PC-9 (cell line): ENCODE results near the gene CROCC2. TPM values are rescaled to one million over a fixed set of nuclear protein-coding genes. Genes with fewer than 3 reads are reported as not detected.

Experiments used
- BruUV-seq: library from RNA; stranded (reverse); fragments of 400-500 nt; replicated peaks from 2 replicates; lab custom pipeline; 2021; lab: Mats Ljungman, UMichigan
- CTCF ChIA-PET: fragments of 300-600 bp; sonication (Branson Sonifier 250); formaldehyde crosslinking; loops from one replicate; lab custom pipeline; 2022; ENCODE audit warnings: antibody characterized with exemption; lab: Charles Lee
- POLR2A ChIA-PET: fragments of 300-600 bp; sonication (Branson Sonifier 250); formaldehyde crosslinking; loops from one replicate; lab custom pipeline; 2022; ENCODE audit warnings: antibody characterized with exemption; ENCODE audit not compliant: unreplicated experiment; lab: Charles Lee
- DNase-seq, 2 experiments: peaks; one replicate each; pipeline versions ENCODE4 v3.0.0 to v3.0.0-alpha.2; 2015 to 2022; ENCODE audit warnings: mixed read lengths in 1 of 2
- H2AFZ ChIP-seq: fragments of 200-600 bp; sonication (generic); 2 replicates; pipeline ENCODE4 v1.8.1; 2017; ENCODE audit warnings: antibody characterized with exemption
- H3F3A ChIP-seq: fragments of 200-600 bp; sonication (generic); 2 replicates; pipeline ENCODE4 v1.8.1; 2017; ENCODE audit warnings: antibody characterized with exemption, mild to moderate bottlenecking, low read depth; ENCODE audit not compliant: insufficient read depth
- H3K27ac ChIP-seq: fragments of 200-600 bp; sonication (generic); 2 replicates; pipeline ENCODE4 v1.6.1; 2016; ENCODE audit warnings: mixed run types
- H3K27me3 ChIP-seq: fragments of 200-600 bp; sonication (generic); 2 replicates; pipeline ENCODE4 v1.6.1; 2016; ENCODE audit warnings: low read depth, mixed run types; ENCODE audit not compliant: insufficient read depth
- H3K36me3 ChIP-seq: fragments of 200-600 bp; sonication (generic); 2 replicates; pipeline ENCODE4 v1.6.1; 2016; ENCODE audit warnings: low read depth, mixed run types
- H3K4me1 ChIP-seq: fragments of 200-600 bp; sonication (generic); replicated peaks from 2 replicates; pipeline ENCODE4 v1.6.1; 2016; ENCODE audit warnings: mixed run types; ENCODE audit not compliant: insufficient read depth
- H3K4me2 ChIP-seq: fragments of 200-600 bp; sonication (generic); 2 replicates; pipeline ENCODE4 v1.6.1; 2017; ENCODE audit warnings: mixed run types
- H3K4me3 ChIP-seq: fragments of 200-600 bp; sonication (generic); 2 replicates; pipeline ENCODE4 v1.6.1; 2016; ENCODE audit warnings: mixed run types
- H3K79me2 ChIP-seq: fragments of 200-600 bp; sonication (generic); 2 replicates; pipeline ENCODE4 v1.6.1; 2017; ENCODE audit warnings: low read depth, mixed run types
- H3K9me2 ChIP-seq: fragments of 200-600 bp; sonication (generic); 2 replicates; pipeline ENCODE4 v1.8.1; 2017; ENCODE audit warnings: mild to moderate bottlenecking; ENCODE audit not compliant: insufficient read depth
- H3K9me3 ChIP-seq: fragments of 200-600 bp; sonication (generic); 2 replicates; pipeline ENCODE4 v1.8.1; 2016; ENCODE audit warnings: low read depth; ENCODE audit not compliant: insufficient read depth
- H4K20me1 ChIP-seq: fragments of 200-600 bp; sonication (generic); 2 replicates; pipeline ENCODE4 v1.8.1; 2017; ENCODE audit not compliant: insufficient read depth
- CTCF ChIP-seq: fragments of 200-600 bp; sonication (generic); conservative IDR thresholded peaks from 2 replicates; pipeline ENCODE4 v1.6.1; 2017; ENCODE audit warnings: mixed run types, antibody characterized with exemption, mild to moderate bottlenecking, moderate library complexity
- EZH2 ChIP-seq: fragments of 200-600 bp; sonication (generic); IDR thresholded peaks from 2 replicates; pipeline ENCODE4 v1.8.0; 2017; ENCODE audit warnings: antibody characterized with exemption, low read depth
- intact Hi-C: fragments of 100-400 bp; cut with micrococcal nuclease; formaldehyde crosslinking; loops from one replicate; pipeline ENCODE4 v1.10.0; 2022; ENCODE audit not compliant: unreplicated experiment
- total RNA-seq: library from RNA; stranded (reverse); gene quantifications from 2 replicates; pipeline ENCODE4 v1.2.3, GENCODE V29; 2021

Gene CROCC2
- total RNA-seq, 1 experiment from 2014 or later = not detected

- H3K4me1 ChIP-seq = no peaks in the 10 kb centered on the region
- no peaks in the 10 kb centered on the region for H4K20me1 ChIP-seq
Measured at GRCh38 chr2:240970816-240971215, 64.7 kb downstream of the CROCC2 start.

DNA sequence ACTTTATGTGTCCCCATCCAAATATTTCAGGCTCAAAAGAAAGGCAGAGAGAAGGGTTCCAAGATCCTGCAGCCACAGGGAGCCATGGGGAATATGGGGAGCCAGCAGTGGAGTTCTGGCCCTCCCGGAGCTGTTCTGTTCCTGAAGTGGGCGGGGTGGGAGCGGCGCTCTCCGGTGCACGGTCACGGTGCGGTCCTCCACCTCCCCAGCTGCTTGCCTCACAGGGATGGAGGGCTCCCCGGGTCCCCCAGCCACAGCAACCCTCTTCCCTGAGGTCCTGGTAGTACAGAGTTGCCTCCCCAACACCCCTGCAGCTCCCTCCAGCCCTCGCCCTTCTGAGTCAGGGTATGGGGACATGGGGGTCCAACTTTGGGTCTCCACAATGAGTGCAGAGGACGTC is 66.1 kb downstream of the CROCC2 start:
- ChIA-PET CTCF (no interaction called here), POLR2A (no interaction called here)
- H3K36me3 ChIP-seq = no peaks in the 10 kb centered on the region
- no peak overlapping the region for H3K27ac ChIP-seq
- no peak for DNase-seq
- TF ChIP-seq EZH2 (no peak), CTCF (no peak)
- no peaks in the 10 kb centered on the region for H3K9me2 ChIP-seq
- H3K4me3 ChIP-seq = no peak overlapping the region
- no peaks in the 10 kb centered on the region for H3K79me2 ChIP-seq
- H3F3A ChIP-seq = no peaks in the 10 kb centered on the region
- no peak overlapping the region for H2AFZ ChIP-seq
- H4K20me1 ChIP-seq = no peaks in the 10 kb centered on the region
- H3K4me1 ChIP-seq = no peaks in the 10 kb centered on the region
- H3K4me2 ChIP-seq = no peak overlapping the region
- no TSS peak for BruUV-seq
- H3K27me3 ChIP-seq = peaks cover 49% of the 10 kb centered on the region
- no peaks in the 10 kb centered on the region for H3K9me3 ChIP-seq
- intact Hi-C loops = no loop called here

More at GRCh38 chr2:240970816-240971215, 64.7 kb downstream of the CROCC2 start:
- Histone ChIP-seq H3K27ac (no peak overlapping the region), H3K9me3 (no peaks in the 10 kb centered on the region), H3K9me2 (no peaks in the 10 kb centered on the region), H3K79me2 (no peaks in the 10 kb centered on the region), H3F3A (no peaks in the 10 kb centered on the region), H3K36me3 (no peaks in the 10 kb centered on the region), H3K27me3 (peaks cover 46% of the 10 kb centered on the region), H3K4me3 (no peak overlapping the region), H3K4me2 (no peak overlapping the region), H2AFZ (no peak overlapping the region)
- no peak for TF ChIP-seq EZH2
- no peak for TF ChIP-seq CTCF
- CTCF ChIA-PET = interaction anchor here (0.5 kb wide), 1 partner anchor 108 kb away, joined by 4 read pairs; no protein-coding TSS in a partner anchor
- BruUV-seq = no TSS peak
- DNase-seq = no peak
- intact Hi-C loops = no loop called here
- POLR2A ChIA-PET = no interaction called here

- DNase-seq = no peak
- Histone ChIP-seq H3K4me3 (no peak overlapping the region), H2AFZ (no peak overlapping the region), H3K9me2 (no peaks in the 10 kb centered on the region), H3K79me2 (no peaks in the 10 kb centered on the region), H3K27me3 (peaks cover 49% of the 10 kb centered on the region), H4K20me1 (no peaks in the 10 kb centered on the region), H3K9me3 (no peaks in the 10 kb centered on the region), H3K27ac (no peak overlapping the region), H3K4me2 (no peak overlapping the region), H3F3A (no peaks in the 10 kb centered on the region), H3K36me3 (no peaks in the 10 kb centered on the region), H3K4me1 (no peaks in the 10 kb centered on the region)
- intact Hi-C loops = no loop called here
- TF ChIP-seq CTCF = no peak
- TF ChIP-seq EZH2 = no peak
- CTCF ChIA-PET = no interaction called here
- POLR2A ChIA-PET = interaction anchor here (0.5 to 0.6 kb wide), 2 partner anchors 79 to 772 kb away, joined by 3 read pairs; no protein-coding TSS in a partner anchor
- no TSS peak for BruUV-seq
Measured at GRCh38 chr2:240972636-240973521, 66.7 kb downstream of the CROCC2 start.
